ENCODE measurements around the gene CALY. TPM values are rescaled to one million over a fixed set of nuclear protein-coding genes. Genes with fewer than 3 reads are reported as not detected.

CALY gene
- total RNA-seq, 2 donors from 2014 or later, result 1.8 TPM; not detected in 1

DNA sequence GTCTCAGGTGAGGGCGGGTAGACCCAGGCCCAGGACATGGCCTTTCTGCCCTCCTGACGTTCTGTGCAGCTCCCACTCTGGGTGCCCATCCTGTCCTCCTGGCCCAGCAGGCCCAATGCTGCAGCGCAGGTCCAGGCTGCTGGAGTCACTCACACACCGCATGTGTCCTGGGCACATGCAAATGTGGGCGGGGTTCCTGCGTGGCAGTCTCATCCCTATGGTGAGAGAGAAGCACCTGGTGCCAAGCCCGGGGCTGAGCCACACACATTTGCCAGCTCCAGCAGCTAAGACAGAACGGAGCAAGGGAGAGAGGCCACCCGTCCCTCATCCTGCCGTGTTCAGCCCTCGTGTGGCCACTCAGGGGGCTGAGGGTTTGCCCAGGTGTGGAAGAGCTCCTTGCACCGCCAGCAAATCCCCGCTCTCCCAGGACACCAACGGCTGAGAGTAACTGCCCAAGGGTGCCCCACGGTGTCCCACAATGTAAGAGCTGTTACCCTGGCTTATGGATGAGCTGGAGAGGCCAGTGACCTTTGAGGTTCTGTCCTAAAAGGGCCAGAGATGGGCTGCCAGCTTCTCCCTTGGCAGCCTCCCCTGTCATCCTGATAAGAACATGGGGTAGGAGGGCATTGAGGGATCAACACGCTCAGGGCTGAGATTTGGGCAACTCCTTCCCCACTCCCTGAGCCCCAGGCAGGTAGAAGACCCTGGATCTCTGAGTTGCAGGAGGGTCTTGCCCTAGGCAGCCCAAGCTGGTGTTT lies 16.7 kb upstream of the CALY start:
- H3K36me3 ChIP-seq (replicated peaks in 1 of 2; ENCODE audit: insufficient read depth in 1 of 2, low read depth in 2 of 2), result no peaks in the 10 kb centered on the region
- no peak for ATAC-seq
- no peak overlapping the region for H3K4me3 ChIP-seq
- intact Hi-C loops (cut with DNase I), result no loop called here
- no peaks in the 10 kb centered on the region for H3K27me3 ChIP-seq
- H3K9me3 ChIP-seq, result no peaks in the 10 kb centered on the region
- H3K27ac ChIP-seq, result no peak overlapping the region
- TF ChIP-seq, protein P1, sequence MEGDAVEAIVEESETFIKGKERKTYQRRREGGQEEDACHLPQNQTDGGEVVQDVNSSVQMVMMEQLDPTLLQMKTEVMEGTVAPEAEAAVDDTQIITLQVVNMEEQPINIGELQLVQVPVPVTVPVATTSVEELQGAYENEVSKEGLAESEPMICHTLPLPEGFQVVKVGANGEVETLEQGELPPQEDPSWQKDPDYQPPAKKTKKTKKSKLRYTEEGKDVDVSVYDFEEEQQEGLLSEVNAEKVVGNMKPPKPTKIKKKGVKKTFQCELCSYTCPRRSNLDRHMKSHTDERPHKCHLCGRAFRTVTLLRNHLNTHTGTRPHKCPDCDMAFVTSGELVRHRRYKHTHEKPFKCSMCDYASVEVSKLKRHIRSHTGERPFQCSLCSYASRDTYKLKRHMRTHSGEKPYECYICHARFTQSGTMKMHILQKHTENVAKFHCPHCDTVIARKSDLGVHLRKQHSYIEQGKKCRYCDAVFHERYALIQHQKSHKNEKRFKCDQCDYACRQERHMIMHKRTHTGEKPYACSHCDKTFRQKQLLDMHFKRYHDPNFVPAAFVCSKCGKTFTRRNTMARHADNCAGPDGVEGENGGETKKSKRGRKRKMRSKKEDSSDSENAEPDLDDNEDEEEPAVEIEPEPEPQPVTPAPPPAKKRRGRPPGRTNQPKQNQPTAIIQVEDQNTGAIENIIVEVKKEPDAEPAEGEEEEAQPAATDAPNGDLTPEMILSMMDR (IDR thresholded peaks at IDR 0.05), result no peak
- TF ChIP-seq POLR2A (IDR thresholded peaks at IDR 0.05), result no peak
- 60 to 65% methylated on average over 5 to 16 of the region's 16 CpGs for WGBS, 2 donors
- peaks cover 20% of the 10 kb centered on the region for H3K4me1 ChIP-seq
- peak in 1 of 4 donors; percentile 62 for DNase-seq

DNA sequence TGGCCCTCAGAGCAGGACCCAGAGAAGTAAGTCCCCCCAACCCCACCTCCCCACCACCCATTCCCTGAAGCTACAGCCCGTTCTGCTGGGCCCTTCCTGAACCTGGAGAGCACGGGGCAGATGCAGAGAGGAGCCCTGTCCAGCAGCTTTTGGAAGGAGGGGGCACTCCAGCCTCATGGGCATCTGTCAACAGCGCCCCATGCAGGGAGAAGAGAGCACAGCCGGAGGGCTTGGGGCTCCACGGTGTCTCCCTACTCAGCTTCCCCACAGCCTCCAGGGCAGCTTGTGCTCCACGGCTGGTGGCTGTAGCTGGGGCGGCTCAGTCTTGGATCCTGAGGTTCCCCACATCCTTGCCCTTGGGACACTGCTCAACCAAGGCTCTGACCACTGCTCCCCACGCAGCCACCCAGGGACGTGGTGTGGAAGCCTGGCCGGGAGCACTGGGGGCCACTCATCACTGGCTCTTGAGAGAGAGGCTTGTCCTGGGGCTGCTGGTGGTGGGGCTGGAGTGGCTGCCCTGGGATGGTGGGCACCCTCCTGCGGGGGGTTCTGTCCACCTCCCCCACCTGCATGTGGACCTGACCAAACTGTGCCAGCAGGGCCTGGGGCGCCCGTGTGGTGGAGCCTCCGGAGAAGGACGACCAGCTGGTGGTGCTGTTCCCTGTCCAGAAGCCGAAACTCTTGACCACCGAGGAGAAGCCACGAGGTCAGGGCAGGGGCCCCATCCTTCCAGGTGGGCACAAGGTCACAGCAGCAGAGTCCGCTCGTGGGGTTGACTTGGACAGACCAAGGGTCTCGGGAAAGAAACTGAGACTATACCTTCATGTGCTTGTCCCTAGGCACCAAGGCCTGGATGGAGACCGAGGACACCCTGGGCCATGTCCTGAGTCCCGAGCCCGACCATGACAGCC lies 15.0 kb upstream of the CALY start:
- Histone ChIP-seq H3K36me3 (replicated peaks in 1 of 2; ENCODE audit: insufficient read depth in 1 of 2, low read depth in 2 of 2) (no peaks in the 10 kb centered on the region), H3K4me3 (no peak overlapping the region), H3K9me3 (no peaks in the 10 kb centered on the region), H3K27me3 (no peaks in the 10 kb centered on the region), H3K4me1 (peaks cover 5% of the 10 kb centered on the region), H3K27ac (no peak overlapping the region)
- WGBS, 2 donors, result 57 to 65% methylated on average over 12 to 24 of the region's 24 CpGs
- intact Hi-C loops (cut with DNase I), result no loop called here
- TF ChIP-seq, protein P1 (IDR thresholded peaks at IDR 0.05), result no peak
- TF ChIP-seq POLR2A (IDR thresholded peaks at IDR 0.05), result no peak
- no peak for DNase-seq
- ATAC-seq, result no peak

DNA sequence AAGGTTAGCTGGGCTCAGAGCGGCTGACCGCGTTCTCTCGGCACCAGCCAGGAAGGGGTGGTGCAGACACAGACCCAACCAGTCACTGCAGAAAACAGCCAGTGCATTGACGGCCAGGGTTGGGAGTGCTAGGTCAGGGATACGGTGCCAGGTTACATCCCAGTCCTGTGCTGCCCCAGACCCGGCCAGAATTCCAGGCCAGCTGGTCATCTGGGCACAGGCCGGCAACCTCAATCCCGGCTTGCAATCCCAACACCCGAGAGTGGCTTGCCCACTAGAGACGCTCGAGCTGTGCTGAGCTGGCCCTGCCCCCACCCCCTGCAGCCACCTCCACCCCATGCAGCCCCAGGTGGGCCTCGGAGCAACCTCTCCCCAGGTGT lies 14.2 kb upstream of the CALY start:
- Histone ChIP-seq H3K4me3 (no peak overlapping the region), H3K27me3 (no peaks in the 10 kb centered on the region), H3K4me1 (no peaks in the 10 kb centered on the region), H3K27ac (no peak overlapping the region), H3K9me3 (no peaks in the 10 kb centered on the region), H3K36me3 (replicated peaks in 1 of 2; ENCODE audit: insufficient read depth in 1 of 2, low read depth in 2 of 2) (no peaks in the 10 kb centered on the region)
- ATAC-seq (no peak), DNase-seq (no peak)
- 68% methylated on average over 13 of the region's 13 CpGs; no CpG with 5 or more reads in 1 of the 2 donors for WGBS, 2 donors
- TF ChIP-seq POLR2A (IDR thresholded peaks at IDR 0.05), result no peak
- TF ChIP-seq, protein P1 (IDR thresholded peaks at IDR 0.05), result no peak
- intact Hi-C loops (cut with DNase I), result no loop called here

DNA sequence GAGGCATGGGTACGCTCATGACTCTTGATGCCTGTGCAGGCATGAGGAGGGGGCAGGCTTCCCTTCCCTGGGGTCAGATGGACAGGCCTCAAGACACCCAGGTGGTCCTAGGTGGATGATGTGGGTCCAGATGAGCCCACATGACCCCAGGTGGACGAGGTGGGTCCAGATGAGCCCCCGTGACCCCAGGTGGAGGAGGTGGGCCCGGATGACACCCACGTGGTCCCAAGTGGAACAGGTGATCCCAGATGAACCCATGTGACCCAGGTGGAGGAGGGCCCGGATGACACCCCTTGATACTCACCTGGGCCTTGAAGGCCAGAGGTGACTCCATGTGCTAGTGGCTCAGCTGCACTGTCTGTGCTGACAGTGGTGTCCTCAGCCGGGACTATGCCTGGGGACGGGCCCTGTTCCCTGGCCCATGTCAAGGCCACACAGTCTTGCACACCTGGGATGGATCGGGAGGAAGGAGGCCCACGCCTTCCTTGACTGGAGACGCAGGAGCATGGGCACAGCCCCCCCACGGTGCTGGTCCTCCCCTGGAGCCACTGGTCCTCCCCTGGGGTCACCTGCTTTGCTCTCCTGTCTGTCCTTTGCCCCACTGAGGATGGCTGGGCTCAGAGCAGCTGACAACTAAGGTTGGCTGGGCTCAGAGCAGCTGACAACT lies 13.7 kb upstream of the CALY start:
- no peak for DNase-seq
- TF ChIP-seq, protein P1 (IDR thresholded peaks at IDR 0.05), result no peak
- ATAC-seq, result no peak

More for the DNA sequence above, 13.7 kb upstream of the CALY start:
- H3K4me3 ChIP-seq, result no peak overlapping the region
- H3K36me3 ChIP-seq (replicated peaks in 1 of 2; ENCODE audit: insufficient read depth in 1 of 2, low read depth in 2 of 2), result no peaks in the 10 kb centered on the region
- H3K27me3 ChIP-seq, result no peaks in the 10 kb centered on the region
- WGBS, 2 donors, result 65 to 100% methylated on average over 1 to 12 of the region's 12 CpGs
- no peaks in the 10 kb centered on the region for H3K4me1 ChIP-seq
- intact Hi-C loops (cut with DNase I), result no loop called here
- H3K9me3 ChIP-seq, result no peaks in the 10 kb centered on the region
- H3K27ac ChIP-seq, result no peak overlapping the region
